ENCODE results near the gene CLN6.

DNA sequence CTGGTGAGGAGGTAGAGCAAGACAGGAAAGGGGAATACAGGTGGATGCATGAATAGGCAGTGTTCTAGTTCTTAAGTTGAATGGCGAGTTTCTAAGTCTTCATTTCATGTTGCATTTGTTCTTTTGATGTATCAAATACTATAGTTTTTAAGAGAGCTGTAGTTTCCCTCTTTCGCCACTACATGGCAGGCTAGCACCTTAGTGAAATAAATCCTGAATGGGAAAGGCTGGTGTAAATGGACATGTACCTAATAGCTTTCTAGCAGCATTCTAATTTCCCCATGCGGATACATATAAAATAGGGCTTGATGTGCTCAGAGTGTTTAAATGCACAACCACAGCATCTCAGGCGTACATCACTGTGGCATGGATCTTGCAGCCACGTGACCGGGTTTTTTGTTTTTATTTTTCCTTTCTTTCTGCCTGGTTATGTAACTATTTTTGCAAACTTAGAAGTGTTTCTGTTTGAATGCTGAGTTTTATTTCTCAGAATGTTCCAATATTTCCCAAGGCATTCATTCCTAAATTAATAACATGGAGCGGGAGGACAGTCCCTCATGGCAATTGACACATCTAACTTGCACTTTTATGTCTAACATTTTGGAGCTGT is 23.5 kb upstream of the CLN6 start:
- TF ChIP-seq, protein P1, sequence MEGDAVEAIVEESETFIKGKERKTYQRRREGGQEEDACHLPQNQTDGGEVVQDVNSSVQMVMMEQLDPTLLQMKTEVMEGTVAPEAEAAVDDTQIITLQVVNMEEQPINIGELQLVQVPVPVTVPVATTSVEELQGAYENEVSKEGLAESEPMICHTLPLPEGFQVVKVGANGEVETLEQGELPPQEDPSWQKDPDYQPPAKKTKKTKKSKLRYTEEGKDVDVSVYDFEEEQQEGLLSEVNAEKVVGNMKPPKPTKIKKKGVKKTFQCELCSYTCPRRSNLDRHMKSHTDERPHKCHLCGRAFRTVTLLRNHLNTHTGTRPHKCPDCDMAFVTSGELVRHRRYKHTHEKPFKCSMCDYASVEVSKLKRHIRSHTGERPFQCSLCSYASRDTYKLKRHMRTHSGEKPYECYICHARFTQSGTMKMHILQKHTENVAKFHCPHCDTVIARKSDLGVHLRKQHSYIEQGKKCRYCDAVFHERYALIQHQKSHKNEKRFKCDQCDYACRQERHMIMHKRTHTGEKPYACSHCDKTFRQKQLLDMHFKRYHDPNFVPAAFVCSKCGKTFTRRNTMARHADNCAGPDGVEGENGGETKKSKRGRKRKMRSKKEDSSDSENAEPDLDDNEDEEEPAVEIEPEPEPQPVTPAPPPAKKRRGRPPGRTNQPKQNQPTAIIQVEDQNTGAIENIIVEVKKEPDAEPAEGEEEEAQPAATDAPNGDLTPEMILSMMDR (IDR thresholded peaks at IDR 0.05), result peak in 5 of 7 experiments; percentile 57 to 86 (median 80)
- TF ChIP-seq POLR2A (IDR thresholded peaks at IDR 0.05), result no peak
- TF ChIP-seq POLR2AphosphoS5 (IDR thresholded peaks at IDR 0.05), result no peak
- no peak for TF ChIP-seq EP300 (IDR thresholded peaks at IDR 0.05)

All from stomach (tissue), 4 donors.